Hepatocyte (in vitro differentiated cells): Measurements from ENCODE around the gene MYOZ1.

Experiments
- EZH2 ChIP-seq: fragments of 200-600 bp; sonication (generic); IDR thresholded peaks from 2 replicates; pipeline ENCODE4 v1.6.1; 2016; ENCODE audit warnings: antibody characterized with exemption, mild to moderate bottlenecking, borderline replicate concordance
- EZH2phosphoT487 ChIP-seq: fragments of 200-600 bp; sonication (generic); IDR thresholded peaks from one replicate; pipeline ENCODE4 v1.6.1; 2018; ENCODE audit warnings: antibody characterized with exemption, mild to moderate bottlenecking, low read depth, moderate library complexity; ENCODE audit not compliant: unreplicated experiment, severe bottlenecking
- TF ChIP-seq, protein P1 (sequence below): fragments of 200-600 bp; sonication (generic); IDR thresholded peaks from 2 replicates; pipeline ENCODE4 v1.5.1; 2016; ENCODE audit warnings: antibody characterized with exemption, mild to moderate bottlenecking; ENCODE audit not compliant: poor library complexity

DNA sequence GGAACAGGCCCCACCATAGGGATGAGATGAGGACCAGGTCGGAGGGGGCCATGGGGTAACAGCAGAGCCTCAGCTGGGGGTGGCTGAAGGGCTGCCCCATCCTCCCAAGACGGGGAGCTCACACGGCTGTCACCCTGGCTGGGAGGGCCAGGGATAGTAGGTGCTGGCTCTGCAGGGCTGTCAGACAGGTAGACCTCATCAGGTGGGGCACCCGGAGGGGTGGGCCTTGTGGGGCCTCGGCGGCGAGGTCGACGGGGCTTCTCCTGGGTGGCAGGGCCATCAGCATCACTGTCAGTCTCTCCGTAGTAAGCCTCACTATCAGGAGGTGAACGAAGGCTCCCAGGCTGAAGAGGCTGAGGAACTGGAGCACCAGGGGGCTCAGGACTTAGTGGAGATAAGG, 11.9 kb upstream of the MYOZ1 start:
- TF ChIP-seq, protein P1, sequence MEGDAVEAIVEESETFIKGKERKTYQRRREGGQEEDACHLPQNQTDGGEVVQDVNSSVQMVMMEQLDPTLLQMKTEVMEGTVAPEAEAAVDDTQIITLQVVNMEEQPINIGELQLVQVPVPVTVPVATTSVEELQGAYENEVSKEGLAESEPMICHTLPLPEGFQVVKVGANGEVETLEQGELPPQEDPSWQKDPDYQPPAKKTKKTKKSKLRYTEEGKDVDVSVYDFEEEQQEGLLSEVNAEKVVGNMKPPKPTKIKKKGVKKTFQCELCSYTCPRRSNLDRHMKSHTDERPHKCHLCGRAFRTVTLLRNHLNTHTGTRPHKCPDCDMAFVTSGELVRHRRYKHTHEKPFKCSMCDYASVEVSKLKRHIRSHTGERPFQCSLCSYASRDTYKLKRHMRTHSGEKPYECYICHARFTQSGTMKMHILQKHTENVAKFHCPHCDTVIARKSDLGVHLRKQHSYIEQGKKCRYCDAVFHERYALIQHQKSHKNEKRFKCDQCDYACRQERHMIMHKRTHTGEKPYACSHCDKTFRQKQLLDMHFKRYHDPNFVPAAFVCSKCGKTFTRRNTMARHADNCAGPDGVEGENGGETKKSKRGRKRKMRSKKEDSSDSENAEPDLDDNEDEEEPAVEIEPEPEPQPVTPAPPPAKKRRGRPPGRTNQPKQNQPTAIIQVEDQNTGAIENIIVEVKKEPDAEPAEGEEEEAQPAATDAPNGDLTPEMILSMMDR: no peak
- TF ChIP-seq EZH2 (no peak), EZH2phosphoT487 (no peak)
